Kidney (tissue), 14 donors: ENCODE data around the gene ZNF335. TPM values are rescaled to one million over a fixed set of nuclear protein-coding genes. Genes with fewer than 3 reads are reported as not detected.

Source experiments
- DNase-seq, 5 donors: peaks; one replicate each; pipeline ENCODE4 v3.0.0-alpha.2; 2013 to 2020
- FAIRE-seq: peaks from 2 replicates; lab custom pipeline; 2012; peaks lifted over from hg19 to GRCh38; lab: Jason Lieb, UNC
- H3K27ac ChIP-seq, 2 donors: one replicate each; pipeline ENCODE4 v1.7.0; 2013; ENCODE audit warnings: low read depth in 2 of 2, low read length in 2 of 2, inconsistent platforms in 1 of 2
- H3K27me3 ChIP-seq: one replicate; pipeline ENCODE4 v1.7.1; 2013; ENCODE audit warnings: low read length, inconsistent platforms; ENCODE audit not compliant: control insufficient read depth, insufficient read depth
- H3K36me3 ChIP-seq, 3 donors: one replicate each; pipeline versions ENCODE4 v1.7.0 to v1.7.1; 2013; ENCODE audit warnings: low read length in 3 of 3, control low read depth in 1 of 3, inconsistent platforms in 1 of 3; ENCODE audit not compliant: insufficient read depth in 3 of 3, control insufficient read depth in 2 of 3
- H3K4me1 ChIP-seq, 3 donors: one replicate each; pipeline versions ENCODE4 v1.7.0 to v1.7.1; 2013; ENCODE audit warnings: low read length in 3 of 3, inconsistent platforms in 1 of 3, low read depth in 1 of 3; ENCODE audit not compliant: control insufficient read depth in 2 of 3, insufficient read depth in 2 of 3
- H3K4me3 ChIP-seq, 3 donors: one replicate each; pipeline versions ENCODE4 v1.7.0 to v1.8.1; 2013; ENCODE audit warnings: low read length in 3 of 3, control low read depth in 1 of 3, inconsistent platforms in 1 of 3
- H3K9ac ChIP-seq, 3 donors: one replicate each; pipeline versions ENCODE4 v1.7.0 to v1.7.1; 2013; ENCODE audit warnings: low read length in 3 of 3, control low read depth in 1 of 3, inconsistent platforms in 1 of 3
- H3K9me3 ChIP-seq, 3 donors: one replicate each; pipeline versions ENCODE4 v1.7.0 to v1.7.1; 2013; ENCODE audit warnings: low read length in 3 of 3, control low read depth in 1 of 3, inconsistent platforms in 1 of 3; ENCODE audit not compliant: control insufficient read depth in 2 of 3, insufficient read depth in 1 of 3
- intact Hi-C: fragments of 100-400 bp; cut with DNase I; formaldehyde crosslinking; loops from one replicate; pipeline ENCODE4 v1.11.1; 2022
- polyA plus RNA-seq: library from polyadenylated mRNA; stranded (reverse); fragments of 350-450 nt; fragmentation: Illumina TruSeq; extraction: RNeasy Lipid Tissue Mini Kit (QIAGEN cat#74804); gene quantifications from one replicate; pipeline ENCODE4 v1.2.3, GENCODE V29; 2014; ENCODE audit warnings: low read depth, low replicate concordance; ENCODE audit not compliant: insufficient read depth
- total RNA-seq: library from RNA; stranded (reverse); fragmentation: NEBNext Ultra II Directional; extraction: Animal tissue kit (Norgen Biotek cat#: 25700); gene quantifications from one replicate; pipeline ENCODE4 v1.2.1, GENCODE V29; 2021
- TF ChIP-seq, protein P1 (sequence below): IDR thresholded peaks from 3 replicates; pipeline ENCODE4 v1.5.1; 2012; ENCODE audit warnings: mild to moderate bottlenecking, moderate library complexity, borderline replicate concordance; ENCODE audit not compliant: insufficient read depth; ENCODE audit errors: extremely low read depth
- donor health status: control.
- donor health status: control.
- donor health status: control.
- donor health status: control.
- donor health status: control.
- donor health status: DM: yes; HTN: yes; CAD: no.
- donor health status: Normal renal cell carcinoma (clear cell type).

Gene ZNF335
- total and polyA plus RNA-seq, 2 donors from 2014 or later = 5.7 to 22.3 TPM

- TF ChIP-seq, protein P1, sequence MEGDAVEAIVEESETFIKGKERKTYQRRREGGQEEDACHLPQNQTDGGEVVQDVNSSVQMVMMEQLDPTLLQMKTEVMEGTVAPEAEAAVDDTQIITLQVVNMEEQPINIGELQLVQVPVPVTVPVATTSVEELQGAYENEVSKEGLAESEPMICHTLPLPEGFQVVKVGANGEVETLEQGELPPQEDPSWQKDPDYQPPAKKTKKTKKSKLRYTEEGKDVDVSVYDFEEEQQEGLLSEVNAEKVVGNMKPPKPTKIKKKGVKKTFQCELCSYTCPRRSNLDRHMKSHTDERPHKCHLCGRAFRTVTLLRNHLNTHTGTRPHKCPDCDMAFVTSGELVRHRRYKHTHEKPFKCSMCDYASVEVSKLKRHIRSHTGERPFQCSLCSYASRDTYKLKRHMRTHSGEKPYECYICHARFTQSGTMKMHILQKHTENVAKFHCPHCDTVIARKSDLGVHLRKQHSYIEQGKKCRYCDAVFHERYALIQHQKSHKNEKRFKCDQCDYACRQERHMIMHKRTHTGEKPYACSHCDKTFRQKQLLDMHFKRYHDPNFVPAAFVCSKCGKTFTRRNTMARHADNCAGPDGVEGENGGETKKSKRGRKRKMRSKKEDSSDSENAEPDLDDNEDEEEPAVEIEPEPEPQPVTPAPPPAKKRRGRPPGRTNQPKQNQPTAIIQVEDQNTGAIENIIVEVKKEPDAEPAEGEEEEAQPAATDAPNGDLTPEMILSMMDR = no peak
- FAIRE-seq (no peak), DNase-seq (peak in 1 of 5 donors; percentile 58)
- H3K4me1 ChIP-seq = no peaks in the 10 kb centered on the region
- intact Hi-C loops = no loop called here
- no peak overlapping the region for H3K27ac ChIP-seq
- no peak overlapping the region for H3K4me3 ChIP-seq
- no peaks in the 10 kb centered on the region for H3K27me3 ChIP-seq
- H3K9me3 ChIP-seq = no peaks in the 10 kb centered on the region
- no peak overlapping the region for H3K9ac ChIP-seq
- peaks cover 0 to 52% (median 41%) of the 10 kb centered on the region in 3 donors for H3K36me3 ChIP-seq
These were observed 19.1 kb downstream of the ZNF335 start for GRCh38 chr20:45952861-45953260.

- Histone ChIP-seq H3K36me3 (peaks cover 0 to 52% (median 39%) of the 10 kb centered on the region in 3 donors), H3K9ac (no peak overlapping the region), H3K4me3 (no peak overlapping the region), H3K4me1 (no peaks in the 10 kb centered on the region), H3K27ac (no peak overlapping the region), H3K9me3 (no peaks in the 10 kb centered on the region), H3K27me3 (no peaks in the 10 kb centered on the region)
- peak in 1 of 5 donors; percentile 65 for DNase-seq
- no peak for FAIRE-seq
- intact Hi-C loops = no loop called here
- TF ChIP-seq, protein P1 = no peak
These were observed 19.8 kb downstream of the ZNF335 start for GRCh38 chr20:45951925-45952834.

DNA sequence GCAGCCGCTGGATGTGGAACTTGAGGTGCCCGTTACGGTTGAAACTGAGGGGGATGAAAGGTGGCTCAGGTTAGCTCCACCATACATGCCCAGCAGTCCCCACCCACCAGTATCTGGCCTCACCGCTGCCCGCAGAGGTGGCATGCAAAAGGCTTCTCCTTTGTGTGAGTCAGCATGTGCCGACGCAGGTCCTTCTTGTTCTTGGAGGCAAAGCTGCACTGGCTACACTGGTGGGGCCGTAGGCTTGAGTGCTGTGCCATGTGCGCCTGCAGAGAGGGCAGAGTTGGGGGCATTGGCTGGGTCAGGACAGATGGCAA lies 21.7 kb downstream of the ZNF335 start:
- DNase-seq (peak in 1 of 5 donors; percentile 60), FAIRE-seq (no peak)
- no peaks in the 10 kb centered on the region for H3K9me3 ChIP-seq
- TF ChIP-seq, protein P1 = no peak
- no peak overlapping the region for H3K9ac ChIP-seq
- intact Hi-C loops = no loop called here
- peaks cover 0 to 65% (median 42%) of the 10 kb centered on the region in 3 donors for H3K36me3 ChIP-seq
- H3K27me3 ChIP-seq = no peaks in the 10 kb centered on the region
- H3K4me3 ChIP-seq = no peak overlapping the region
- H3K27ac ChIP-seq = no peak overlapping the region
- no peaks in the 10 kb centered on the region for H3K4me1 ChIP-seq
